Lower leg skin (tissue), 4 donors: ENCODE results near the gene AMBP. TPM values are rescaled to one million over a fixed set of nuclear protein-coding genes. Genes with fewer than 3 reads are reported as not detected.

ENCODE experiments used
- DNase-seq, 2 donors: peaks; one replicate each; pipeline ENCODE4 v3.0.0-alpha.2; 2019; ENCODE audit warnings: low spot score in 2 of 2
- H3K4me3 ChIP-seq: fragments of 200-600 bp; sonication (generic); 2 replicates; pipeline ENCODE4 v1.5.1; 2017; ENCODE audit warnings: mild to moderate bottlenecking, low read depth; ENCODE audit not compliant: poor library complexity, severe bottlenecking
- CTCF ChIP-seq, 3 donors: fragments of 450-650 bp; IDR thresholded peaks; one replicate each; pipeline ENCODE4 v1.5.1; 2016; ENCODE audit warnings: antibody characterized with exemption in 3 of 3, mild to moderate bottlenecking in 3 of 3, moderate library complexity in 2 of 3
- POLR2A ChIP-seq, 2 donors: fragments of 450-650 bp; IDR thresholded peaks; one replicate each; pipeline ENCODE4 v1.6.1; 2016 to 2017; ENCODE audit warnings: antibody characterized with exemption in 2 of 2, mild to moderate bottlenecking in 1 of 2, moderate library complexity in 1 of 2
- WGBS, 2 donors: methylation state at CpG; one replicate each; pipeline ENCODE4 v1.1.5; 2018; 5-methylcytosine and 5-hydroxymethylcytosine counted together
- intact Hi-C: fragments of 100-400 bp; cut with DNase I; formaldehyde crosslinking; loops from one replicate; pipeline ENCODE4 v1.15.0; 2023; ENCODE audit warnings: low total_unique reads
- total RNA-seq, 4 donors: library from RNA; depleted of rRNA; stranded (reverse); fragments of >200 nt; gene quantifications; one replicate each; pipeline ENCODE4 v1.1.0, GENCODE V29; 2016

AMBP gene
- total RNA-seq, 4 donors from 2014 or later = not detected

GRCh38 chr9:114096041-114096511 is 18.0 kb upstream of the AMBP start:
- intact Hi-C loops = no loop called here
- H3K4me3 ChIP-seq = no peak overlapping the region
- peak in 1 of 2 donors; percentile 70 for DNase-seq
- no peak for TF ChIP-seq POLR2A (IDR thresholded peaks at IDR 0.05)
- WGBS, 2 donors = 88 to 94% methylated on average over 9 of the region's 9 CpGs

- peak in 1 of 2 donors; percentile 76 for DNase-seq
- intact Hi-C loops = no loop called here
- 90 to 95% methylated on average over 12 of the region's 12 CpGs for WGBS, 2 donors
- TF ChIP-seq POLR2A (IDR thresholded peaks at IDR 0.05) = no peak
- TF ChIP-seq CTCF (IDR thresholded peaks at IDR 0.05) = no peak
- H3K4me3 ChIP-seq = no peak overlapping the region
These were observed 16.9 kb upstream of the AMBP start for GRCh38 chr9:114094971-114095370.

- 85 to 91% methylated on average over 9 of the region's 9 CpGs for WGBS, 2 donors
- TF ChIP-seq CTCF (IDR thresholded peaks at IDR 0.05) (no peak), POLR2A (IDR thresholded peaks at IDR 0.05) (no peak)
- DNase-seq = peak in 1 of 2 donors; percentile 70
- intact Hi-C loops = no loop called here
- H3K4me3 ChIP-seq = no peak overlapping the region
These were observed 15.8 kb upstream of the AMBP start for GRCh38 chr9:114093761-114094505.

- TF ChIP-seq CTCF (IDR thresholded peaks at IDR 0.05) = no peak
- TF ChIP-seq POLR2A (IDR thresholded peaks at IDR 0.05) = no peak
- WGBS, 2 donors = 85 to 89% methylated on average over 4 of the region's 4 CpGs
- intact Hi-C loops = no loop called here
- DNase-seq = peak in 1 of 2 donors; percentile 53
- no peak overlapping the region for H3K4me3 ChIP-seq
These were observed 15.0 kb upstream of the AMBP start for GRCh38 chr9:114093031-114093471.

GRCh38 chr9:114092336-114092735 is 14.2 kb upstream of the AMBP start:
- H3K4me3 ChIP-seq = no peak overlapping the region
- DNase-seq = peak in 1 of 2 donors; percentile 74
- no peak for TF ChIP-seq POLR2A (IDR thresholded peaks at IDR 0.05)
- no peak for TF ChIP-seq CTCF (IDR thresholded peaks at IDR 0.05)
- 90 to 100% methylated on average over 4 of the region's 4 CpGs for WGBS, 2 donors
- intact Hi-C loops = no loop called here

GRCh38 chr9:114091711-114092110 is 13.6 kb upstream of the AMBP start:
- 85 to 94% methylated on average over 4 to 8 of the region's 8 CpGs for WGBS, 2 donors
- TF ChIP-seq CTCF (IDR thresholded peaks at IDR 0.05) (no peak), POLR2A (IDR thresholded peaks at IDR 0.05) (no peak)
- H3K4me3 ChIP-seq = no peak overlapping the region
- peak in 1 of 2 donors; percentile 73 for DNase-seq
- intact Hi-C loops = no loop called here
